Measurements from ENCODE around the gene HINFP.
A peak's percentile ranks its signal among the peaks of the same experiment; 100 is the strongest.

DNA sequence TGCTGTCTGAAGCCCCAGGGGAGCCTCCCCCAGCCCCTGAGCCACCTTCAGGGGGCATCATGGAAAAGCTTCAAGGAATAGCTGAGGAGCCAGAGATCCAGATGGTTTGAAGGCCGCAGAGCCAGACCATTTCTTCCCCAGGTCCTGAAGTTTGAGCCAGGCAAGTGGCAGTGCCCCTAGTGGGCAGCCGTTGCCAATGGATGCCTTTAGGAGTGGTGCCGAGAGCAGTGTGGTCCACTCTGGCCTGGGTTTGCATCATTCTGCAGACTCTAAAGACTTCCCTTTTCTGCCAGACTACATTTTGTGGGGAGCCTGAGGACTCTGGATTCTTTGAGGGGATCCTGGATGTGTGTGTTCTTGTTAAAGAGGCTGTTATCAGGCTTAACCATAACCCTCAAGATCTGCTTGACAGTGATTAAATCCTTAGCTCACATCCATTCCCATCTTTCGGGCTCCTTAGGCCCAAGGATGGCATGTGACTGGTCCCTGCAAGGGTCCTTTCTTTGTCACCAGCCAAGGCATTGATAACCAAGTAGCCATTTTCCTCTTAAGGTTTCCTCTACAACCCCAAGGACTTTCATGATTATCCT, 13.1 kb downstream of the HINFP start:
- TF ChIP-seq, protein P1, sequence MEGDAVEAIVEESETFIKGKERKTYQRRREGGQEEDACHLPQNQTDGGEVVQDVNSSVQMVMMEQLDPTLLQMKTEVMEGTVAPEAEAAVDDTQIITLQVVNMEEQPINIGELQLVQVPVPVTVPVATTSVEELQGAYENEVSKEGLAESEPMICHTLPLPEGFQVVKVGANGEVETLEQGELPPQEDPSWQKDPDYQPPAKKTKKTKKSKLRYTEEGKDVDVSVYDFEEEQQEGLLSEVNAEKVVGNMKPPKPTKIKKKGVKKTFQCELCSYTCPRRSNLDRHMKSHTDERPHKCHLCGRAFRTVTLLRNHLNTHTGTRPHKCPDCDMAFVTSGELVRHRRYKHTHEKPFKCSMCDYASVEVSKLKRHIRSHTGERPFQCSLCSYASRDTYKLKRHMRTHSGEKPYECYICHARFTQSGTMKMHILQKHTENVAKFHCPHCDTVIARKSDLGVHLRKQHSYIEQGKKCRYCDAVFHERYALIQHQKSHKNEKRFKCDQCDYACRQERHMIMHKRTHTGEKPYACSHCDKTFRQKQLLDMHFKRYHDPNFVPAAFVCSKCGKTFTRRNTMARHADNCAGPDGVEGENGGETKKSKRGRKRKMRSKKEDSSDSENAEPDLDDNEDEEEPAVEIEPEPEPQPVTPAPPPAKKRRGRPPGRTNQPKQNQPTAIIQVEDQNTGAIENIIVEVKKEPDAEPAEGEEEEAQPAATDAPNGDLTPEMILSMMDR (IDR thresholded peaks at IDR 0.05), result peak in 4 of 6 experiments; percentile 12 to 53 (median 35)
- no peak for TF ChIP-seq POLR2A (IDR thresholded peaks at IDR 0.05)
